GM12878 (cell line): ENCODE results near the gene ITFG1. TPM values are rescaled to one million over a fixed set of nuclear protein-coding genes. Genes with fewer than 3 reads are reported as not detected.
A peak's percentile ranks its signal among the peaks of the same experiment; 100 is the strongest.

Source experiments
- BCLAF1 ChIP-seq: fragments of 450-650 bp; IDR thresholded peaks from 2 replicates; pipeline ENCODE4 v1.6.1; 2017; ENCODE audit warnings: antibody characterized with exemption, mild to moderate bottlenecking, moderate library complexity
- CBFB ChIP-seq: IDR thresholded peaks from 2 replicates; pipeline ENCODE4 v1.6.1; 2016; ENCODE audit warnings: antibody characterized with exemption, low read depth
- FOXK2 ChIP-seq: fragments of 450-650 bp; IDR thresholded peaks from 2 replicates; pipeline ENCODE4 v1.6.1; 2017; ENCODE audit warnings: mild to moderate bottlenecking, moderate library complexity
- HDAC6 ChIP-seq: fragments of 200-600 bp; sonication (generic); IDR thresholded peaks from one replicate; pipeline ENCODE4 v1.8.0; 2017; ENCODE audit warnings: antibody characterized with exemption; ENCODE audit not compliant: unreplicated experiment
- IRF4 ChIP-seq: IDR thresholded peaks from 2 replicates; pipeline ENCODE4 v1.6.1; 2011; ENCODE audit warnings: low read depth, low read length
- KAT2A ChIP-seq: conservative IDR thresholded peaks from 2 replicates; pipeline ENCODE4 v1.6.1; 2011; ENCODE audit warnings: low read depth, low read length; ENCODE audit not compliant: control insufficient read depth
- KDM1A ChIP-seq: fragments of 200-600 bp; sonication (generic); IDR thresholded peaks from 2 replicates; pipeline ENCODE4 v1.6.1; 2016; ENCODE audit warnings: borderline replicate concordance
- RELB ChIP-seq: fragments of 450-650 bp; IDR thresholded peaks from 2 replicates; pipeline ENCODE4 v1.6.1; 2017; ENCODE audit warnings: low read depth, mild to moderate bottlenecking, moderate library complexity
- RFX5 ChIP-seq: IDR thresholded peaks from 2 replicates; pipeline ENCODE4 v1.6.1; 2011; ENCODE audit warnings: low read depth, low read length, improper control_type of control experiment
- SIX5 ChIP-seq: IDR thresholded peaks from 2 replicates; pipeline ENCODE4 v1.6.1; 2011; ENCODE audit warnings: mild to moderate bottlenecking, low read depth, low read length, moderate library complexity; ENCODE audit not compliant: severe bottlenecking
- SP1 ChIP-seq: IDR thresholded peaks from one replicate; pipeline ENCODE4 v1.6.1; 2011; ENCODE audit warnings: low read depth, low read length
- TBL1XR1 ChIP-seq: IDR thresholded peaks from 2 replicates; pipeline ENCODE4 v1.6.1; 2012; ENCODE audit warnings: low read depth, low read length, improper control_type of control experiment
- ZBTB4 ChIP-seq: fragments of 450-650 bp; formaldehyde crosslinking; IDR thresholded peaks from 2 replicates; pipeline ENCODE4 v1.4.0; 2022; ENCODE audit warnings: mild to moderate bottlenecking, moderate library complexity
- ZBTB40 ChIP-seq: fragments of 450-650 bp; IDR thresholded peaks from 2 replicates; pipeline ENCODE4 v1.6.1; 2016; ENCODE audit warnings: mild to moderate bottlenecking, moderate library complexity, borderline replicate concordance
- ZNF207 ChIP-seq: fragments of 450-650 bp; IDR thresholded peaks from 2 replicates; pipeline ENCODE4 v1.6.1; 2014; ENCODE audit warnings: antibody characterized with exemption, mild to moderate bottlenecking, borderline replicate concordance
- polyA plus RNA-seq, 11 experiments: library from polyadenylated mRNA; depleted of rRNA in 4 of 11; unstranded in 6 of 11; stranded (reverse) in 5 of 11; fragments of >200 nt; fragmentation: Nextera tagmentation in 4 of 11; fragmentation: Illumina TruSeq in 1 of 11; extraction: Ambion mirVana in 4 of 11; extraction: Trizol in 1 of 11; gene quantifications; 1 replicate in 1 of 11; 2 replicates in 10 of 11; pipeline versions ENCODE4 v1.2.1 to v1.2.3, GENCODE V29; 2011 to 2016; ENCODE audit warnings: inconsistent platforms in 2 of 11, missing spikeins in 2 of 11, low read depth in 1 of 11
- total RNA-seq, 4 experiments: library from RNA; depleted of rRNA in 3 of 4; stranded (reverse); fragments of >200 nt in 3 of 4; fragmentation: Illumina TruSeq in 1 of 4; extraction: Trizol in 1 of 4; gene quantifications; 2 replicates each; pipeline versions ENCODE4 v1.2.1 to v1.2.3, GENCODE V29; 2013 to 2021

Gene ITFG1
- total and polyA plus RNA-seq, 10 of the 15 experiments (the other 5 are each of a cell fraction or from before 2014, with no cell fraction given), result 9.3 to 56.3 (median 28.6) TPM

GRCh38 chr16:47141773-47142485, 318.9 kb downstream of the ITFG1 start (continued):
- TF ChIP-seq ZBTB40 (no peak), KAT2A (no peak), RELB (no peak; the same call in 1 of the 2 replicates), IRF4 (peak; percentile 80), BCLAF1 (no peak), HDAC6 (no peak), SIX5 (no peak), FOXK2 (no peak), RFX5 (no peak), SP1 (peak; percentile 39), ZNF207 (no peak), KDM1A (no peak), ZBTB4 (CRISPR knock-in tag) (no peak), TBL1XR1 (no peak), CBFB (no peak)
